RPMI7951 (cell line): ENCODE measurements around the gene KNDC1. TPM values are rescaled to one million over a fixed set of nuclear protein-coding genes. Genes with fewer than 3 reads are reported as not detected.
A peak's percentile ranks its signal among the peaks of the same experiment; 100 is the strongest.
"Not testable (repeated sequence)": the region's sequence is repeated elsewhere in the genome, so short reads cannot be mapped to it uniquely, and the experiment has no call there.

Source experiments
- DNase-seq: peaks from one replicate; pipeline ENCODE4 v3.0.0-alpha.2; 2012; ENCODE audit warnings: low read depth
- total RNA-seq: library from RNA; depleted of rRNA; stranded (reverse); fragments of >200 nt; shearing (Covaris generic); gene quantifications from 2 replicates; pipeline ENCODE4 v1.2.3, GENCODE V29; 2014

The KNDC1 gene
- total RNA-seq, 1 experiment from 2014 or later: not detected

DNA sequence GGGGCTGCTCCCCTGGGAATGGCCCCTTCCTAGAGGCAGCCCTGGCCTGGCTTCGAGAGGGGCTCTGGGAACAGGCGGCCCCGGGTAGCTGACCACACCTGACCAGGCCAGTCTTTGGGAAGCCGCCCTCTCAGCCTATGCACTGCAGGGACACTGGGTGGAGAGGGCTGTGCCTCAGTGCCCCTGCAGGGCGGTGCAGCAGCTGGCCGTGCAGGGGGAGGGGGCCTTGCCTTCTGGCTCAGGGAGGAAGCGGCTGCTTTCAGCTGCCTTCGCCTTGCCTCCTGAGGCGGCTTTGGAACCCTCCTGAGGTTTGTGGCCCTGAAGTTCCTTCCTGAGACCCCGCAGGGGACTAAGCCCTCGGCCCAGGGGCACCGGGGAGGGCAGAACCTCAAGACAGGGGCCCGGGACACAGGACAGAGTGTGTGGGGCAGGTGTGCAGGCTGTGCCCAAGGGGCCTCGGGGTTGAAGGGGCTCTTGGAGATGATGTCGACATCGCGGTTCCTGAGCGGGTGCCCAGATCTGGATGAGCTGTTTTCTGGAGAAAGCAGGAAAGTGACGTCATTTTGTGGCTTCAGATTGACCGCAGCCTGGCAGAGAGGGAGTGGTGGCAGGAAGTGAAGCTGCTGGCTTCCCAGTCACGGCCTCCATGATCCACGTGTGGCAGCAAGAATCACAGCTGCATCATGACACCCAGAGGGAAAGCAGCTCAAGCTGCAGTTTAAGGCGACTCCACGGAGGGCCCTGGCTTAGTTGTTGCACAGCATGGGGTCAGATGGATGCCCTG, 99.0 kb downstream of the KNDC1 start:
- peak; percentile 99 for DNase-seq

DNA sequence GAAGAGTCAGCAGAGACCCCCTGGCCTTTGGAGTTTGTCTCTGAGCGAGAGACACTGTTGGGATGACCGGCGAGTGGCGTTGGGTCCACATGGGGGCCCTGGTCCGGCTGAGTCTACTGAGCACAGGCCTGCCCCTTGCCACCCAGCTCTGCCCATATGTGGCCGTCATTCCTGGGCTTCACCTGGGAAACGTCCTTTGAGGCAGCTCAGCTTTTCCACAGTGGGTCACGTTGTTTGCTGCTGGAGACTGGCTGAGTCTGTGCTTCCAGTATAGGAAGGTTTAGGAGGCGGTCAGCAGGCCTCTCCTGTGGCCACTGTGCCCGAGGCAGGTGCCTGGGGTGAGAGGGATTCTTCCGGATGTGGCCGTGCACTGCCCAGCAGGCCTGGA, 99.6 kb downstream of the KNDC1 start:
- peak; percentile 58 for DNase-seq

DNA sequence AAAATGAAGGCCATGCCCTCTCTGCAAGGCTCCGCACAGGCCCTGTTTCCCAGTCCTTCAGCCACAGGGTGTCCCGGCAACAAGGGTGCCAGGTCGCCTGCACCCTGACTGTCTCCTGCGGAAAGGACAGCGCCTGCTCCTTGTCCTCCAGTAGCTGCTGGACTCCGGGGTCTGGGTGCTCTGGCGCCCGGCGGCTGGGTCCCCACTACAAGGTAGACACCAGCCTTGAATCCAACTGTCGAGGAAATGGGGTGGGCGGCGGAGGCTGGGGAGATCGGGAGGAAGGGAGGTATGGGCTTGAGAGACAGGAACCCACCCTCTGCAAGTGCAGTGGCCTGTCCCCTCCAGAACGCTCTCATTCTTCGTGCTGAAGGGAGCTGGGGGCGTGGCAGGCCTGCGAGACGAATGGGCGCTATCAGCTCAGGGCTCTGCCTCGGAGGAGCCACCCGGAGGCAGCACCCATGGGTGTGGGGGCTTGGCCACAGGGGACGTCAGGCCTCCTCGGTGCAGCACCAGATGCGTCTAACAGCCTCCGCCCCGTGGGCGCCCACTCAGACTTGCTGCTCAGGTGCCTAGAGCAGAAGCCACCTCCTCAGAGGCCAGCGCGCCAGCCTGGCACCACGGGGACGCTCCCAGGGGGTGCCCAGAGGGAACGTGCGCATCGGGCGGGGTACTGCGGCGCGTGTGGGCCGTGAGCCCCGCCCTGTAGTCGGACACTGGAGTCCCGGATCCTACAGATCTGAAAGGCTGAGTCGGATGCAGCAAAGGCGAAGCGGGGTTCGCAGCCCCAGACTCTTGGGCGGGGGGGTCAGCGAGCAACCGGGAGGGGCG, 101.1 kb downstream of the KNDC1 start:
- DNase-seq: peak; percentile 50

DNA sequence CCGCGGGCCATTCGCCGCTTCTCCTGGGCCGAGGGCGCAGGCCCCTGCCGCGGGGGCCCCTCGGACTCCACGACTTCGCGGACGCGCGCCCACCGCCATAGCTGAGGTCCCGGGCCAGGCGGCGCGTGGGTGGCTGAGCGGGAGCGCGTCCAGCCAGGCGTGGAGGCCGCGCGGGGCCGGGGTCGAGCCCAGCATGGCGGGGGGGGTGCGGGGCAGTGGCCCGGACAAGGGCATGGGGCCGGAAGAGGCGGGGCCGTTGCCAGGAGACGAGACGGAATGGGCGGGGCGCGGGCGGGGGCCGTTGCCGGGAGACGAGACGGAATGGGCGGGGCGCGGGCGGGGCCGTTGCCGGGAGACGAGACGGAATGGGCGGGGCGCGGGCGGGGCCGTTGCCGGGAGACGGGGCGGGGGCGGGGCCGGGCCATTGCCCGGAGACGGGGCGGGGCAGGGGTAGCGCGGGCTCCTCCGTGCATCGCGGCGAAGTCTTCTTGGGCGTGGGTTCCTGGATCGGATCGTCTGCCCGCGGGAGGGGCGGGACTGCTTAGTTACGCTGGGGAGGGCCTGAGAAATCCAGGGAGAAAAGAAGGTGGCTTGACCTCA, 101.8 kb downstream of the KNDC1 start:
- DNase-seq: peak; percentile 78

DNA sequence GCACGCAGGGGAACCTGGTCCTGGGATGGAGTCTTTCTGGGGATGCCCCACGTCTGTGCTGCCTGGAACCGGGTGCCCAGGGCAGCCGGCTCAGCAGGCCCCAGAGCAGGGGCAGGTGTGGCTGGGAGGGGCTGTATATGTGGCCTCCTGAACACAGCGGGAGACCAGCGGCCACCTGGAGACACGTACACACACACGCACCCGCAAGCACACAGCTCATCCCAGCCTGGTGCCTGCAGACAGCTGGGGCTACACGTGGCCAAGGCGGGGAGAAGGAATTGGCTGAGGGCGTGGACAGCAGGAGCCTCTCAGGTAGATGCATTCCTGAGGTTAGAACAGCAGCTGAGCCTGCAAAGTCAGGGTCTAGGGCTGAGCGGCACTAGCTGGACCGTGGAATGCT, 102.7 kb downstream of the KNDC1 start:
- DNase-seq: no peak

DNA sequence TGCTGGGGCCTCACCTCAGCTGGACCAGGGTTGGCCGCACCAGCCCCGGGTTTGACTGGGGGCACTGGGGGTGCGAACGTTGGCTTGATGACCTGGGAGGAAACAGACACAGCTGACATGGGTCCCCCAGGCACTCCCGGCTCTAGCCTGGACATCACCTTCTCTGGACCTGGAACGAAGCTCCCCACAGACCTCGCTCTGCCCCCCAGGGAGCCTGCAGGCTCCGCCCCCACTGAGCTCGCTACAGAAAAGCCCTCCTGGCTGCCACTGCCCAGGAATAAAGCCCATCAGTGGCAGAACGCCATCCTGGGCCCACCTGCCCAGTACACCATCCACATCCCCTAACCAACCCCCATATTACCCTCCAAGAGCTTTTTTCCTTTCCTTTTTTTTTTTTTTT, 103.7 kb downstream of the KNDC1 start:
- no peak for DNase-seq

DNA sequence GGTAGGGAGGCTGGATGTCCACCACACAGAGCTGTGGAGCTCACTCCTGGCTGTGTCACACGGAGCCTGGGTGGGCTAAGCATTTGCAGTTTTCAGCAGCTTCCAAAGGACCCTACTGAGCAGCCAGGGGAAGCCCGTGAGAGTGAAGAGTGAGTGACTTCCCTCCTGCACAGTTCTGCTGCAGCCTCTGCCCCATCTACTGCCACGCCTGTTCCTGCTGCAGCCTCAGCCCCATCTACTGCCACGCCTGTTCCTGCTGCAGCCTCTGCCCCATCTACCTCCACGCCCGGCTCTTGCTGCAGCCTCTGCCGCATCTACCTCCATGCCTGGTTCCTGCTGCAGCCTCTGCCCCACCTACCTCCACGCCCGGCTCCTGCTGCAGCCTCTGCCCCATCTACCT, 104.4 kb downstream of the KNDC1 start:
- DNase-seq: no peak

DNA sequence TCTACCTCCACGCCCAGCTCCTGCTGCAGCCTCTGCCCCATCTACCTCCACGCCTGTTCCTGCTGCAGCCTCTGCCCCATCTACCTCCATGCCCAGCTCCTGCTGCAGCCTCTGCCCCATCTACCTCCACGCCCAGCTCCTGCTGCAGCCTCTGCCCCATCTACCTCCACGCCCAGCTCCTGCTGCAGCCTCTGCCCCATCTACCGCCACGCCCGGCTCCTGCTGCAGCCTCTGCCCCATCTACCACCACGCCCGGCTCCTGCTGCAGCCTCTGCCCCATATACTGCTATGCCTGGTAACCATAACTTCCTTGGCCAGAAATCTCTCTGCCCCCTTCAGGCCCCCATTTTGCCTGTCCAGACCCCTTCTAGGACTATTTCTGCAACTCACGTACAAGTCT, 105.0 kb downstream of the KNDC1 start:
- not testable (repeated sequence) for DNase-seq

DNA sequence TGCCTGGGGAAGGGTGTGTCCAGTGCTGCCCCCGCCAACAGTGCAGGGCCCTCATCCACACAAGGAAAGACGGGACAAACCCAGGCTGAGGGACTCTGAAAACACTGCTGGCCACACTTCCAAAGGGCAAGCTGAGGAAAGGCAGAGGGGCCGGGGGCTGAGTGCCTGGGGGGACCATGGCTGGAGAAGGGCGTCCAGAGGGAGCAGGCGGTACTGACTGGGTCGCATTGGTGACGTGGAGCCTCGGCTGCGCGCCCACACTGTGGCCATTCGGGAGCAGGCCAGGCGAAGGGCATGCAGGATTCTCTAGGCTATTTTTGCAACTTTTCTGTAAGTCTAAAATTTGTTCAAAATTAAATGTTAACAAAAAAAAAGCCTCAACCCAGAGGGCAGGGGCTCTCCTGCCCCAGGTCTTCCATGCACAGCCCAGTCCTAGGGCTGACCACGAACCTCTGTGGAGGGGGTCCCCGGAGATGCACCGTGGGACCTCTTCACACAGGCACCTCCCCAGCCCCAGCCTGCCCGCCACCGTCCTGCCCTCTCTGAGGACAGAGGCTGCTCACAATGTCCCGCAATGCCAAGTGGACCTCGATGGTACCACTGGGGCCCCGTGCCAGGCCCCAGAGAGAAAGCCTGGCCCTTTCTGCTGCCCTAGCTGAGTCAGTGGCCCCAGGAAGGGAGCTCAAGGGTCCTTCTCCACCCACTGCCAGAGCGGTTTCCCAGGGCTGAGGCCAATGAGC, 106.2 kb downstream of the KNDC1 start:
- no peak for DNase-seq

DNA sequence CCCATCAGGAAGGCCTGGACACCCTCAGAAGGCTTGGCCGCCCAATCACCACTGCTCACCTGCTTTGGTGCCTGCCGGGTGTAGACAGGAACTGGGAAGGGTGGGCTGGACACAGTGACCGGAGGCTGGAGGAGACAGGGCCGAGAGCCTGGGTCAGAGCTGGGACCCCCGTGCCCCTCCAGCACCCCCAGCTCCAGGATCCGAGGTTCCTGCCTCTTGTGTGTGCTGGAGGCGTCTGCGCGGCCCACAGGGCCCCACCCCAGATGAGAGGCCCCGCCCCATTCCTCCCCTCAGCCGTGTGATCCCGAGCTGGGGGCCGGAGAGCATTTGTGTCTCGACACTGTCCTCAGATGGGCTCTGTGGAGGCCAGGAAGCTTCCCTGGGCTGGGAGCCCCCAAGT, 107.3 kb downstream of the KNDC1 start:
- DNase-seq: no peak

DNA sequence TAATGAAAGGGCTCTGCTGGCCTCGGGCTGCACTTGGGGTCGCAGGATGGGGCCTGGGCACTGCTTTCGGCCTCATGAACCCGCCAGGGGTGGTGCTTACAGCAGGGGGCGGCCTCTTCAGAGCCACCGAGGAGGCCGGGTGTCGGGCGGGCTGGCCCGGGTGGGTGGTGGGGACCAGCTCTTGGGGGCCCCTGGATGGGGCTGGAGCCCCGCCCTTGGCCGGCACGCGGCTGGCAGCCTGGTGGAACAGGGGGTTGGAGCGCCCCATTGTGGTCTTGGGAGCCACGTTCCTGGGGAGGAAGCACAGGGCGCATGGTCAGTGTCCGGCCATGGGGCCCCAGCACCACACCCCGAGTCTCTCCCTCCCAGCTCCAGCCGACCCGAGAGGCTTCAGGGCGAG, 107.8 kb downstream of the KNDC1 start:
- DNase-seq: no peak

DNA sequence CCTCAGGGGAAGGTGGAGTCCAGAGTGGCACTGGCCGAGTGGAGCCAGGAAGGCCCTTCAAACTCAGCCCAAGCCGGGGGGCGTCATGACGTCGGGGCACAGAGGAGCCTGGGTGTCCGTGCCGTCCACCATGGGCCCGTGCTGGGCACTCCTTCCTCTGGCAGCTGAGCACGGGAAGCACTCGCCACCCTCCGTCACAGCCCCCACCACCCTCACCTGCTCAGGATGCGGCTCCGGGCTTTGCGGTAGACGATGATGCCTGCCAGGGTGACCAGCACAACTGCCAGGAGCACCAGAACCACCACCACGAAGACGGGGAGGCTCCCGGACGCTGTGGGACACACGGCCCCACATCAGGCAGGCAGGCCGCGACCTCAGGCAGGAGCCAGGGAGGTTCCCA, 108.5 kb downstream of the KNDC1 start:
- no peak for DNase-seq

DNA sequence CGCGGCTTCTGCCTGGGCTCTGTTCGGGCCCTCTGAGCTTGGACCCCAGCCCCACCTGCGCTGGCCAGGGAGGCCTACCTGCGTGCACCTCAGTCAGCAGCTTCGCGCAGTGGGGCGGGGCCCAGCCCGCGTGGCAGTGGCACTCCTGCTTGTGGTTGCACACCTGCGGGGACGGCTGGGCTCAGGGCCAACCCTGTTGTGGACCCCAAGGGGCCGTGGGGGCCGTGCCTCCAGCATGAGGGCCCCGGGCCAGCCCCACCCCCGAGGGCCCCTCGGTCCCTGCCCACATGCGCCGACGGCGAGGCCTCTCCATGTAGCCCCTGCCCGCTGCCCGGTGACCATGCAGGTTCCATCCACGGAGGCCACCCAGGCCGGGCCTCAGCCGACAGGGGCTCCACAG, 109.3 kb downstream of the KNDC1 start:
- DNase-seq: no peak

DNA sequence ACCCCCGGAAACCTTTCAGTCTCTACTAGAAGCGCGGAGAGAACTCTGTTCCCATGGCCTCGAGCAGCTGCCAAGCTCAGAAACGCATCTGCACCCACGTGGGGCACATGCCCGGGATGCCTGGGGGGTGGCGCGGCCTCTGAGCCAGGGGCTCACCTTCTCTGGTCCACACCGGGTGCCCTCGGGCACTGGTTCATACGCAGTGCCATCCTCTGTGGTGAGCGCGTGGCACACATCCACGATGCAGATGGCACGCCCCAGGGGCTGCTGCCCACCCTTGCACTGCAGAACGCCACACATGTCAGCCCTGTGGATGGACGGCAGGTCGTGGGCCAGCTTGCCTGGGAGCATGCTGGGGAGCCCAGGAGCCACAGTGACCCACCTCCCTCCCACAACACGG, 110.2 kb downstream of the KNDC1 start:
- no peak for DNase-seq

DNA sequence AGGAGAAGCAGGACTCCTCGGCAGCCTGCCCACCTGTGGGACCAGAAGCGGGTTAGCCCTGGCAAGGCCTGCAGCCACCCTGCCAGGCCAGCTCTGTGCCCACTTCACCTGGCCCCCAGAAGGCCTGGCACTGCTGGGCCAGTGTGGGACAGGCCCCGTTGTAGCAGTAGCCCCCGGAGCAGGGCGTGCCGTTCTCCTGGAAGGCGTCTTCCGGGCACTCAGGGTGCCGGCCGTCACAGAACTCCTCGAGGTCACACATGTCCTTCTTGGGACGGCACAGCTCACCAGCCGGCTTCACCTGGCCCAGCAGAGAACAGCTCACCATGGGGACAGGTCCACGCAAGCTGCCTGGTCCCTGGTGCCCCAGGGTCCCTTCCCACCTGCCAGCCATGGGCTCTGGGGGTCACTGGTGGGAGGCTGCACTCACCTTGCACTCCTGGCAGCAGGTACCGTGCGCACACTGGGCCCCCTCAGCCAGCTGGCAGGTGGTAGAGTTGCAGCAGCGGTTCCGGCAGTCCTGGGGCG, 110.8 kb downstream of the KNDC1 start:
- no peak for DNase-seq

DNA sequence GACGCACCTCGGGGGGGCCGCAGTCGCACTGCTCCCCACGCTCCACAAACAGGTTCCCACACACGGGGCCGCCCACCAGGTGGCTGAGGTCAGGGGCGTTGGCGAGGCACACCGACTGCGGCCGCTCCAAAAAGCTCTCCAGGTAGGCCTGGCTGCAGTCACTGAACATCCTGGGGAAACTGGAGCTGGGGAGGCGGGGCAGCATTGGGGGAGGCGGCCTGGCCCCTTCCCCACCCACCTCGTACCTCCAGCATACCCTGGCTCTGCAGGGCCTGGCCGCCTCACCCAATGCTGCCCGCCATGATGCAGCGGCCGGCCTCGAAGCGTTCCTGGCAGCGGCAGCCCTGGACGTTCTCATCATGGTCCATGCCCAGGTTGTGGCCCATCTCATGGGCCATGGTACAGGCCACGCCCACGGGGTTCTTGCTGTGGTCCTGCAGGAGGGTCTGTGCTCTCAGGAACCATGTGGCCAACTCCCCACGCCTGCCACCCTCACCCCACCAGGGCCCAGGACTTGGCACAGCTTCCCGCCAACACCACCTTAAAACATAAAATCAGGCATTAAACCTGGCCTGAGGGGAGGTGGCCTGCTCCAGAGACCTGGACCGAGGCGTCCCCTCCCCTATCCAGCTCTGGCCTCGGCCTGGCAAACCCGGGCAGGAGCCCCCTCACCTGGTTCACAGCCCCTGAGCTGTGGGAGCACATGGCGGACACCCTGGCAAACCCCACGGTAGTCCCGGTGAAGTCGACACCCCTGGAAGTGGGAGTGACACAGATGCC, 111.7 kb downstream of the KNDC1 start:
- no peak for DNase-seq

DNA sequence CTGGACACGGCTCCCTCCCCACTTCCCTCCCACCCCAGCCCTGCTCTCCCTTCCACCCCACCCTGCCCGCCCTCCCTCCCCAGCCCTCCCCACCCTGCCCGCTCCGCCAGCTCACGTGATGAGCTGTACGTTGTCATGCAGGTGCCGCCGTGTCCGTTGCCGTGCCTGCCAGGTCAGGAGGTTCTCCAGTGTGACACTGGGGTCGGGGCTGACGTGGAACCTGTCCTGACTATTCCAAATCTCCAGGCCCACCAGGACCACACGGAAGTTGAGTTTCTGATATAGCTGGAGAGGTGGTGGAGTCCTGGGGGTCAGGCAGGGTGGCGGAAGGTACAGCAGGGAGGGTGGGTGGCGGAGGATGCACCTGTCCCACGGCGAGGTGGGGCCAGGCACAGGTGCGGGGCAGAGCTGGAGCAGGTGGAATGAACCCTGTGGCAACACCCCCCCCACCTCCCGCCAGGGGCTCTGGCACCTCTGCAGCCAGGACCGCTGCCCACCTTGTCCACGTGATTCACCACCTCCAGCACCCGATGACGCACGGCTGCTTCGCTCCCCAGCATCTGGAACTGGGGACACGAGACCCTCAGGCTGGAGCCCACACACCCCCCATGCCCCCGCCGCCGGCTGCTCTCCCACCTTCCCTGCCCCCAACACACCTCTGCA, 112.4 kb downstream of the KNDC1 start:
- DNase-seq: no peak

DNA sequence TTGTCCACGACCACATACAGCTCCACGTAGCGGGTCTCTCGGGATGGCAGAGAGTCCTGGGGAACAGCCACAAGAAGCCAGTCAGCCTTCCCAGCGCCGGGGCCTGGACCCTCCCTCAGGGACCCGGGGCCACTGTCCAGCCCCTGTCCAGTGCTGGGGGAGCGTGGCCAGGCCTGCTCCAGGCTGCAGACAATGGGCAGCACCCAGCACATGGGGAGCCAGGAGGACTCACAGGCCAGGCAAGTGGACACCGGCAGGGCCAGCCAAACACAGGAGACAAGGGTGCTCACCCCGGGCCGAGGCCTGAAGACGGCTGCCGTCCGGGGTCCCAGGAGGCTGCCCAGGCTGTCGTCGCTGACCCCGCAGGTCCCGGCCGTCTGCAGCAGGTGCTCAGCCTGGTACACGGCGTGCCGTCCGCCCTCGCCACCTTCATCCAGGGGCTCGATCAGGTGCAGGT, 113.0 kb downstream of the KNDC1 start:
- DNase-seq: no peak

DNA sequence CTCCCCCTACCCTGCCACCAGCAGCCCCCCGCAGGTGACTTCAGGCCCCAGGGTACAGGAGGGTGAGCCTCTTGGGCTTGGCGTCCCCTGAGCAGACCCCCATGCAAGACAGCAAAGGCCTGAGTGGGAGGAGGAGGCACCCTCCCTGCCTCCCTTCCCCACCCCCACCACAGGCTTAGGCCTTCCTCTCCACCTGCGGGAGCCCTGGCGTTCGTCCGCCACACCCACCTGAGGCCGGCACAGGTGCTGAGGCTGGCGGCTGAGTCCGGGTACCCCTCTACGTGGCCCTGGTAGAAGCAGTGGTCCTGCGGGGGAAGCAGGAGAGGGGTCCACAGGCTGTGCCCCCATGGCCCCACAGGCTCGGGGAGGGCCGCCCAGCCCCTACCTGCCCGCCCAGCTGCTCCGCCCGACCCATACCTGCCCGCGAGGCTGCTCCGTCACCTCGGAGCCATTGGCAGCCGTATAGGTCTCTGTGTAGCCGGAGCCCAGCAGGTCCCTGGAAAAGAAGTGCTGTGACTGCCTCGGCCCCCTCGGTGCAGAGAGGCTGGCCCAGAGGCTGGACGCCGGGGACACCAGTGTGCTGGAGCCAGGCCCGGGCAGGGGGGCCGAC, 113.6 kb downstream of the KNDC1 start:
- no peak for DNase-seq
